Measurements from ENCODE around the gene ABCA2.

DNA sequence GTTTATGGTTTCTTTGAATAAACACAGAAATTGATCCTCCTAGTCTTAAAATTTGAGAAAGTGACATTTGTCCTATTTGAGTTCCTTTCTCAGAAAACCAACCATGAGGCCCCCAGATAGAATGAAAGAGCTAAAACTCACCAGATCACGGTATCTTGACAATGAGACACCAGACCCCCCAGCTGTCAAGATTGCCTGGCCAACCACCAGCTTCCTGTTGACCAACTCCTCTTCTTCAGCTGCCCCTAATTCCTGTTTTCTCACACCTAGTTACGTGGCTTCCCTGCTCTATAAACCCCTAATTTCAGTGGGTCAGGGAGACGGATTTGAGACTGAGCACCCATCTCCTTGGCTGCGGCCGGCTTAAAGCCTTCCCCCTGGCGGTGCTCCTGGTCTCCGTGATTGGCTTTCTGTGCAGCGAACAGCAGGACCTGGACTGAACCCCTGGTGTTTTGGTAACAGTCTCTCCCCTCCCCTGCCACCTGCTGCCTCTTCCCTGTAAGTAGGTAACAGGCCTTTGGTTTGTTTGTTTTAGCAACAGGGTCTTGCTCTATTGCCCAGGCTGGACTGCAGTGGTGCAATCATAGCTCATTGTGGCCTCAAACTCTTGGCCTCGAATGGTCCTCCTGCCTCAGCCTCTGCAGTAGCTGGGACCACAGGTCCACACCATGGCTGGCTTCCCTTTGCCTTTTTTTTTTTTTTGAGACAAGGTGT, 30.6 kb upstream of the ABCA2 start:
- TF ChIP-seq, protein P1, sequence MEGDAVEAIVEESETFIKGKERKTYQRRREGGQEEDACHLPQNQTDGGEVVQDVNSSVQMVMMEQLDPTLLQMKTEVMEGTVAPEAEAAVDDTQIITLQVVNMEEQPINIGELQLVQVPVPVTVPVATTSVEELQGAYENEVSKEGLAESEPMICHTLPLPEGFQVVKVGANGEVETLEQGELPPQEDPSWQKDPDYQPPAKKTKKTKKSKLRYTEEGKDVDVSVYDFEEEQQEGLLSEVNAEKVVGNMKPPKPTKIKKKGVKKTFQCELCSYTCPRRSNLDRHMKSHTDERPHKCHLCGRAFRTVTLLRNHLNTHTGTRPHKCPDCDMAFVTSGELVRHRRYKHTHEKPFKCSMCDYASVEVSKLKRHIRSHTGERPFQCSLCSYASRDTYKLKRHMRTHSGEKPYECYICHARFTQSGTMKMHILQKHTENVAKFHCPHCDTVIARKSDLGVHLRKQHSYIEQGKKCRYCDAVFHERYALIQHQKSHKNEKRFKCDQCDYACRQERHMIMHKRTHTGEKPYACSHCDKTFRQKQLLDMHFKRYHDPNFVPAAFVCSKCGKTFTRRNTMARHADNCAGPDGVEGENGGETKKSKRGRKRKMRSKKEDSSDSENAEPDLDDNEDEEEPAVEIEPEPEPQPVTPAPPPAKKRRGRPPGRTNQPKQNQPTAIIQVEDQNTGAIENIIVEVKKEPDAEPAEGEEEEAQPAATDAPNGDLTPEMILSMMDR (IDR thresholded peaks at IDR 0.05), result no peak
- no peak for TF ChIP-seq POLR2A (IDR thresholded peaks at IDR 0.05)
